H1 (cell line): Measurements from ENCODE around the gene SEMA3D. TPM values are rescaled to one million over a fixed set of nuclear protein-coding genes. Genes with fewer than 3 reads are reported as not detected.

Experiments
- CTCF ChIA-PET: fragments of 300-600 bp; sonication (Branson Sonifier 250); formaldehyde crosslinking; loops from one replicate; lab custom pipeline; 2021; ENCODE audit not compliant: partially characterized antibody; lab: Charles Lee
- POLR2A ChIA-PET: fragments of 300-600 bp; sonication (Branson Sonifier 250); formaldehyde crosslinking; loops from one replicate; lab custom pipeline; 2021; ENCODE audit warnings: inconsistent platforms; ENCODE audit not compliant: partially characterized antibody; lab: Charles Lee
- DNase-seq, 2 experiments: peaks; one replicate each; pipeline versions ENCODE4 v3.0.0 to v3.0.0-alpha.2; 2010 to 2022; ENCODE audit warnings: low spot score in 2 of 2, low read depth in 1 of 2, mixed read lengths in 1 of 2
- FAIRE-seq: peaks from 2 replicates; lab custom pipeline; 2011; peaks lifted over from hg19 to GRCh38; lab: Jason Lieb, UNC
- H2AFZ ChIP-seq: 2 replicates; pipeline ENCODE4 v1.8.1; 2012; ENCODE audit warnings: low read length, inconsistent platforms
- H2AK5ac ChIP-seq: 2 replicates; pipeline ENCODE4 v1.6.1; 2013; ENCODE audit warnings: low read depth, low read length
- H2BK120ac ChIP-seq: replicated peaks from 2 replicates; pipeline ENCODE3; 2013; ENCODE audit warnings: low read depth, low read length, inconsistent platforms
- H2BK12ac ChIP-seq: 2 replicates; pipeline ENCODE4 v1.6.1; 2013; ENCODE audit warnings: low read depth, low read length
- H2BK15ac ChIP-seq: 2 replicates; pipeline ENCODE4 v1.6.1; 2013; ENCODE audit warnings: low read length
- H2BK20ac ChIP-seq: 2 replicates; pipeline ENCODE4 v1.6.1; 2013; ENCODE audit warnings: low read length
- H2BK5ac ChIP-seq: 2 replicates; pipeline ENCODE4 v1.6.1; 2013; ENCODE audit warnings: low read depth, low read length
- H3K14ac ChIP-seq: 2 replicates; pipeline ENCODE4 v1.6.1; 2013; ENCODE audit warnings: inconsistent platforms; ENCODE audit not compliant: insufficient read length
- H3K18ac ChIP-seq: 2 replicates; pipeline ENCODE4 v1.6.1; 2013; ENCODE audit warnings: low read length; ENCODE audit errors: extremely low read depth
- H3K23ac ChIP-seq: 2 replicates; pipeline ENCODE4 v1.6.1; 2013; ENCODE audit warnings: inconsistent platforms; ENCODE audit not compliant: insufficient read length
- H3K23me2 ChIP-seq: 2 replicates; pipeline ENCODE4 v1.6.1; 2013; ENCODE audit warnings: low read depth, low read length
- H3K27ac ChIP-seq: 2 replicates; pipeline ENCODE4 v1.6.1; 2011; ENCODE audit warnings: low read depth, low read length, inconsistent platforms
- H3K27me3 ChIP-seq, 4 experiments: replicated peaks in 1 of 4; 1 replicate in 1 of 4; 2 replicates in 3 of 4; pipeline versions ENCODE4 v1.6.1 to v1.8.1; 2011 to 2013; ENCODE audit warnings: low read length in 3 of 4, mild to moderate bottlenecking in 3 of 4, inconsistent platforms in 2 of 4, mixed read lengths in 2 of 4, moderate library complexity in 1 of 4; ENCODE audit not compliant: control insufficient read depth in 3 of 4, insufficient read depth in 3 of 4; ENCODE audit errors: extremely low read depth in 1 of 4
- H3K36me3 ChIP-seq, 4 experiments: 2 replicates each; pipeline versions ENCODE4 v1.6.1 to v1.8.1; 2011 to 2013; ENCODE audit warnings: mild to moderate bottlenecking in 4 of 4, low read length in 3 of 4, moderate library complexity in 2 of 4, control low read depth in 1 of 4, inconsistent platforms in 1 of 4; ENCODE audit not compliant: insufficient read depth in 4 of 4, control insufficient read depth in 2 of 4
- H3K4ac ChIP-seq: replicated peaks from 2 replicates; pipeline ENCODE3; 2013; ENCODE audit warnings: low read length, low read depth, mixed read lengths, inconsistent platforms; ENCODE audit not compliant: insufficient read length
- H3K4me1 ChIP-seq, 4 experiments: replicated peaks in 1 of 4; 1 replicate in 1 of 4; 2 replicates in 3 of 4; pipeline versions ENCODE4 v1.6.1 to v1.8.1; 2011 to 2013; ENCODE audit warnings: low read length in 3 of 4, inconsistent platforms in 2 of 4, mixed read lengths in 1 of 4; ENCODE audit not compliant: insufficient read depth in 4 of 4, control insufficient read depth in 3 of 4
- H3K4me2 ChIP-seq, 2 experiments: 2 replicates each; pipeline versions ENCODE4 v1.6.1 to v1.8.1; 2011 to 2013; ENCODE audit warnings: low read depth in 2 of 2, low read length in 2 of 2, control low read depth in 1 of 2, inconsistent platforms in 1 of 2, mild to moderate bottlenecking in 1 of 2; ENCODE audit not compliant: insufficient read depth in 1 of 2
- H3K4me3 ChIP-seq, 4 experiments: fragments of 200-600, 300-600 bp in 1 of 4; sonication (generic), shearing (Covaris generic), sonication (Bioruptor Twin) in 1 of 4; 2 replicates each; pipeline versions ENCODE4 v1.5.1 to v1.8.1; 2011 to 2016; ENCODE audit warnings: low read length in 4 of 4, low read depth in 3 of 4, control low read depth in 2 of 4, inconsistent platforms in 2 of 4, mild to moderate bottlenecking in 2 of 4, mixed read lengths in 1 of 4, moderate library complexity in 1 of 4; ENCODE audit not compliant: insufficient read depth in 2 of 4; ENCODE audit errors: extremely low read depth in 1 of 4
- H3K56ac ChIP-seq: replicated peaks from 2 replicates; pipeline ENCODE3; 2013; ENCODE audit warnings: low read depth, mild to moderate bottlenecking, mixed read lengths, low read length, inconsistent platforms; ENCODE audit not compliant: insufficient read length
- H3K79me1 ChIP-seq: 2 replicates; pipeline ENCODE4 v1.6.1; 2013; ENCODE audit warnings: low read depth, low read length, control low read depth
- H3K79me2 ChIP-seq, 2 experiments: 2 replicates each; pipeline versions ENCODE4 v1.6.1 to v1.8.1; 2012 to 2013; ENCODE audit warnings: low read length in 2 of 2, mild to moderate bottlenecking in 2 of 2, inconsistent platforms in 1 of 2; ENCODE audit not compliant: insufficient read depth in 2 of 2, control insufficient read depth in 1 of 2
- H3K9ac ChIP-seq, 4 experiments: replicated peaks in 1 of 4; 1 replicate in 1 of 4; 2 replicates in 3 of 4; pipeline versions ENCODE4 v1.6.1 to v1.8.1; 2011 to 2013; ENCODE audit warnings: low read depth in 3 of 4, low read length in 3 of 4, control low read depth in 2 of 4, mild to moderate bottlenecking in 2 of 4, moderate library complexity in 2 of 4, inconsistent platforms in 1 of 4; ENCODE audit errors: extremely low read depth in 1 of 4
- H3K9me3 ChIP-seq, 2 experiments: 2 replicates each; pipeline versions ENCODE4 v1.6.1 to v1.8.1; 2012 to 2013; ENCODE audit warnings: mild to moderate bottlenecking in 2 of 2, moderate library complexity in 2 of 2, control low read depth in 1 of 2, inconsistent platforms in 1 of 2, low read depth in 1 of 2, low read length in 1 of 2, mixed read lengths in 1 of 2; ENCODE audit not compliant: insufficient read depth in 2 of 2
- H4K20me1 ChIP-seq, 2 experiments: replicated peaks in 1 of 2; 2 replicates each; pipeline versions ENCODE3 to v1.8.1; 2011 to 2013; ENCODE audit warnings: inconsistent platforms in 2 of 2, low read length in 2 of 2, mild to moderate bottlenecking in 1 of 2; ENCODE audit not compliant: insufficient read depth in 2 of 2, control insufficient read depth in 1 of 2
- H4K5ac ChIP-seq: 2 replicates; pipeline ENCODE4 v1.6.1; 2013; ENCODE audit warnings: low read length, low read depth, mixed read lengths, inconsistent platforms; ENCODE audit not compliant: insufficient read length
- H4K8ac ChIP-seq: 2 replicates; pipeline ENCODE4 v1.8.0; 2013; ENCODE audit warnings: mild to moderate bottlenecking, moderate library complexity, low read length, inconsistent platforms; ENCODE audit not compliant: insufficient read depth; ENCODE audit errors: extremely low read depth
- H4K91ac ChIP-seq: replicated peaks from 2 replicates; pipeline ENCODE3; 2013; ENCODE audit warnings: low read length, mixed read lengths, inconsistent platforms; ENCODE audit not compliant: insufficient read length
- ATF3 ChIP-seq: IDR thresholded peaks from 2 replicates; pipeline ENCODE4 v1.6.1; 2011; ENCODE audit warnings: low read depth, mild to moderate bottlenecking, low read length; ENCODE audit not compliant: insufficient read depth
- BACH1 ChIP-seq: IDR thresholded peaks from 2 replicates; pipeline ENCODE4 v1.6.1; 2012; ENCODE audit warnings: low read length, improper control_type of control experiment
- CTCF ChIP-seq, 3 experiments: IDR thresholded peaks; 1 replicate in 2 of 3; 2 replicates in 1 of 3; pipeline versions ENCODE4 v1.5.1 to v1.6.1; 2011; ENCODE audit warnings: low read length in 3 of 3, mild to moderate bottlenecking in 3 of 3, inconsistent platforms in 2 of 3, low read depth in 1 of 3, moderate library complexity in 1 of 3; ENCODE audit not compliant: insufficient read depth in 1 of 3; ENCODE audit errors: control extremely low read depth in 1 of 3
- E2F6 ChIP-seq: IDR thresholded peaks from 2 replicates; pipeline ENCODE4 v1.6.1; 2012; ENCODE audit warnings: inconsistent platforms
- JUN ChIP-seq: IDR thresholded peaks from 2 replicates; pipeline ENCODE4 v1.6.1; 2011; ENCODE audit warnings: low read depth, mild to moderate bottlenecking, improper control_type of control experiment, low read length
- MAFK ChIP-seq: IDR thresholded peaks from 2 replicates; pipeline ENCODE4 v1.6.1; 2012; ENCODE audit warnings: low read depth, mild to moderate bottlenecking, improper control_type of control experiment, low read length
- POLR2AphosphoS5 ChIP-seq: IDR thresholded peaks from 2 replicates; pipeline ENCODE4 v1.6.1; 2011; ENCODE audit warnings: low read depth, low read length
- POU5F1 ChIP-seq: IDR thresholded peaks from 2 replicates; pipeline ENCODE4 v1.6.1; 2011; ENCODE audit warnings: low read depth, mild to moderate bottlenecking, low read length, moderate library complexity
- SRF ChIP-seq: IDR thresholded peaks from 2 replicates; pipeline ENCODE4 v1.6.1; 2011; ENCODE audit warnings: mild to moderate bottlenecking, low read depth, low read length, moderate library complexity
- TAF1 ChIP-seq: IDR thresholded peaks from 2 replicates; pipeline ENCODE4 v1.6.1; 2011; ENCODE audit warnings: mild to moderate bottlenecking, low read depth, low read length
- TCF12 ChIP-seq: IDR thresholded peaks from 2 replicates; pipeline ENCODE4 v1.6.1; 2011; ENCODE audit warnings: low read depth, mild to moderate bottlenecking, low read length
- ZNF274 ChIP-seq: IDR thresholded peaks from 2 replicates; pipeline ENCODE4 v1.7.0; 2012; ENCODE audit warnings: low read length, borderline replicate concordance; ENCODE audit errors: extremely low read depth
- whole genome bisulfite sequencing, 2 experiments: shearing (Covaris generic) in 1 of 2; methylation state at CpG; one replicate each; pipeline versions ENCODE4 v1.1.6 to v1.1.7; 2013 to 2015; ENCODE audit warnings: low lambda C conversion rate in 2 of 2, mixed read lengths in 2 of 2, inconsistent platforms in 1 of 2, low coverage in 1 of 2, missing lambda C conversion rate in 1 of 2; ENCODE audit not compliant: insufficient replicate concordance in 2 of 2, insufficient coverage in 1 of 2, insufficient read length in 1 of 2; ENCODE audit errors: extremely low coverage in 1 of 2, missing lambda C conversion rate in 1 of 2; 5-methylcytosine and 5-hydroxymethylcytosine counted together
- polyA plus RNA-seq, 7 experiments: library from polyadenylated mRNA; depleted of rRNA in 3 of 7; stranded (reverse) in 5 of 7; unstranded in 2 of 7; fragments of >200 nt in 5 of 7; fragments of 200-250 nt in 2 of 7; gene quantifications; 1 replicate in 5 of 7; 2 replicates in 1 of 7; 4 replicates in 1 of 7; pipeline versions ENCODE4 v1.2.1 to v1.2.3, GENCODE V29; 2011 to 2013; ENCODE audit warnings: missing spikeins in 2 of 7, mixed read lengths in 2 of 7
- total RNA-seq: library from RNA; stranded (reverse); fragmentation: NEBNext Ultra II Directional; extraction: Animal tissue kit (Norgen Biotek cat#: 25700); gene quantifications from 2 replicates; pipeline ENCODE4 v1.2.1, GENCODE V29; 2021

SEMA3D gene
- total and polyA plus RNA-seq, 2 of the 8 experiments (the other 6 are each of a cell fraction or from before 2014, with no cell fraction given), result 1.6 to 3.5 TPM

- no peaks in the 10 kb centered on the region for H3K36me3 ChIP-seq
- H2AK5ac ChIP-seq, result no peak overlapping the region
- no peak overlapping the region for H2AFZ ChIP-seq
- H3K79me2 ChIP-seq, result no peaks in the 10 kb centered on the region
- no peaks in the 10 kb centered on the region for H3K23me2 ChIP-seq
- no peak overlapping the region for H4K5ac ChIP-seq
- H4K20me1 ChIP-seq, result no peaks in the 10 kb centered on the region
- no peak overlapping the region for H3K4me2 ChIP-seq
- H3K4me1 ChIP-seq, result no peaks in the 10 kb centered on the region
- DNase-seq (no peak), FAIRE-seq (no peak)
- no peak overlapping the region for H2BK12ac ChIP-seq
- H3K4ac ChIP-seq, result no peak overlapping the region
- no peak overlapping the region for H2BK20ac ChIP-seq
- H4K91ac ChIP-seq, result no peak overlapping the region
- ChIA-PET POLR2A (no interaction called here), CTCF (no interaction called here)
- H3K4me3 ChIP-seq, result no peak overlapping the region
- H3K79me1 ChIP-seq, result no peaks in the 10 kb centered on the region
- H3K14ac ChIP-seq, result no peak overlapping the region
- no peak overlapping the region for H3K9ac ChIP-seq
- no peak overlapping the region for H3K23ac ChIP-seq
- no peak overlapping the region for H4K8ac ChIP-seq
- no peaks in the 10 kb centered on the region for H3K9me3 ChIP-seq
- H2BK15ac ChIP-seq, result no peak overlapping the region
- no peak overlapping the region for H3K18ac ChIP-seq
- no peak overlapping the region for H2BK120ac ChIP-seq
- H3K27ac ChIP-seq, result no peak overlapping the region
- H3K27me3 ChIP-seq, result no peaks in the 10 kb centered on the region
- no peak overlapping the region for H3K56ac ChIP-seq
- H2BK5ac ChIP-seq, result no peak overlapping the region
- WGBS, 2 experiments, result 82% methylated on average over 5 of the region's 5 CpGs; no CpG with 5 or more reads in 1 of the 2 experiments
- TF ChIP-seq MAFK (no peak), E2F6 (no peak), TCF12 (no peak), ZNF274 (no peak), POLR2AphosphoS5 (no peak), TAF1 (no peak), CTCF (IDR thresholded peaks at IDR 0.05; ENCODE audit: control extremely low read depth in 1 of 3, insufficient read depth in 1 of 3, low read depth in 1 of 3, low read length in 3 of 3) (no peak), POU5F1 (no peak), ATF3 (no peak), JUN (no peak), SRF (no peak), BACH1 (no peak)
Observed at GRCh38 chr7:85106719-85107118, 80.1 kb downstream of the SEMA3D start.
